HG03469 (cell line): ENCODE data around the gene THRB.
"Not testable (repeated sequence)": the region's sequence is repeated elsewhere in the genome, so short reads cannot be mapped to it uniquely, and the experiment has no call there.

ENCODE experiments used
- ATAC-seq: cut with Tn5 transposase; IDR thresholded peaks from one replicate; pipeline ENCODE4 v1.9.1; 2021; ENCODE audit warnings: mild to moderate bottlenecking, moderate library complexity, moderate number of reproducible peaks; ENCODE audit not compliant: unreplicated experiment

The THRB gene

DNA sequence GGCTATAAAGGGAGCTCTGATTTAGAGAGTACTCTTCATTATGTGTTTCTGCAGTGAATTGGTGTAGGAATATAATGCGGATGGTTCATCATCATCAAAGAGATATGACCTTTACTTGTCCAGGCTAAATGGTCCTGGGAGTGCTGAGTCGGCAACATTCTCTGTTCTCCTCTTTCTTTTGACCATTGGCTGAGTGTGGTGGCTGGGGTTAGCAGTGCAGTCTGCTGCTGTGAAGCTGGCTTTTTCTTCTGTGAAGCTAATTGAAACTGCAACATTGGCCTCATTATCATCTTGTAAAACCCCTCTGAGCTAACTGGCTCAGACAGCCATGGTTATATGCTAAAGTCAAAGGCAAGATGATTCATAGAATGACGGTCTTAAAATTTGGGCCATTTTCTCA is 83.8 kb downstream of the THRB start:
- ATAC-seq: no peak

DNA sequence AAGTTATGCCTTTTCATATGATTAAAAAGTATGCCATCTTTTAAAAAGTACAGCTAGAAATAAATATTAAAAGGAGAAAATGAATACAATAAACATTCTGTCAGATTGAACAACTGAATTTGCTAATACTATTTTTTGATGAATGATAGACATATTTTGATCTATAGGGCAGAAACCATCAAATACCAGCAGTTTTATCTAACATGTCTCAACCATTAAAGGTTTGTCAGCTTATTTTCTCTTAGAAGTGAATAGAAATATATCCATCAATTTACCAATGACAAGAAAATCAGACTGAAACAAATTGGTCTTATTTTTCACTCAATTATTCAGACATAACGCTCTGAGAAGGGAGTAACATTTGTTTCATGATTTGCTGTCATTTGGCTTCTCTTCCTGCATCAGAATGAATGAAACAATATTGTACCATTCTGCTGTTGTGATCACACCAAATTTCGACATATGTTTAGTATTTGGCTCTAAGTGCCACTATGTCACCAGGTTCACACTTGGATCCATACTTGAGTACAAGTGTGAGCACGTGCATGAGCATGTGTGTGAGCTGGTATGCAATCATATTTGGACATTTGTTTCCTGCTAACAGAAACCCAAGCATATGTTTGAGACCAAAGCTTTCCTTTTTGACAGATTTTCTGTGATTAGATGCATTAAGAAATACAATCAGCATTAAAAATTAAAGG is 86.5 kb downstream of the THRB start:
- no peak for ATAC-seq

DNA sequence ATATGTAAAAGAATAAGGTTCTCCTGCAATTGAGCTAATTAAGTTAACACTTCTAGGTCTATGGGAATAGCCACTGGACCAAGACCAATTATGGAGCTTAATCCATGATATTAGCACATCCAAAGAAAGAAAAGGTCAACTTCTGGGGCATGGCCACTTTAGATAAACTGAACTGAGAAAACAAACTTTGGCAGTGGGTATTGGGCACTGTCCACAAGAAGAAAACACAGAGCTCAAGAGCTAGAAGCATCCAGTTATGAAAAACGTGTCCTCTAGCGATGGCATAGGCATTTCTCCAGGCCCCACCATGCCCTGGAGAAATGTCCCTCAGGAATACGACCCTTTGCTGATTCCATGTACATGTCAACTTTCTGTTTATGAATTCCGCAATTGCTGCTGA is 87.8 kb downstream of the THRB start:
- no peak for ATAC-seq

DNA sequence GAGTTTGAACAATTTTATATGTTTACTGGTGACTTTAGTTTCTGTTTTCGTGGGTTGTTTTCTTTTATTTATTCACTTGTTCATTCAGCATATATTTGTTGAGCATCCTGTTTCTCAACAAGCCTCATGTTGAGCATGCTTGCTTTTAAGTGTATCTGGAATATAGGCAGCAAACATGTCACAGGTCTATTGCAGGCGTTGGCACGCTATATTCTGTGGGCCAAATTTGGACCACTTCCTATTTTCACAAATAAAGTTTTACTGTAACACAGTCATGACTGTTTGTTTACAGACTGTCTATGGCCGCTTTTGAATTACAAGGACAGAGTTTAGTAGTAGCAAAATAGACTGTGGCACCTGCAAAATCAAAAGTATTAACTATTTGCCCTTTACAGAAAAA is 89.6 kb downstream of the THRB start:
- no peak for ATAC-seq

DNA sequence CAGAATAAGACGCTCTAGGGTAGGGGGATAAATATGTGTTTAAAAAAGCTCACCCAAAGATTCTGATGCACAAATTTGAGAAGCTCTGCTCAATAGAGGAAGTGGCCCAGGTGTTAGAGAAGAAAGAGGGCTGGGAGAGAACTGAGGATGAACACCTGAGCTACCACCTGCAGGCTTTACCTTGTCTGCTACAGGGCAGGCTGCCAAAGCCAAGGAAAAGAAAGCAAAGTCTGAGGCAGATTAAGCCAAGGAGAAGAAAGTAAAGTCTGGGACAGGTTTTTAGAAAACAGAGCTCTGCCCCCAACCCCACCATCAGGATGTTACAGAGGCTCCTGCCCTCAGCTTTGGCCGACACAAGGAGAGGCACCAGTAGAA is 92.9 kb downstream of the THRB start:
- ATAC-seq: no peak

DNA sequence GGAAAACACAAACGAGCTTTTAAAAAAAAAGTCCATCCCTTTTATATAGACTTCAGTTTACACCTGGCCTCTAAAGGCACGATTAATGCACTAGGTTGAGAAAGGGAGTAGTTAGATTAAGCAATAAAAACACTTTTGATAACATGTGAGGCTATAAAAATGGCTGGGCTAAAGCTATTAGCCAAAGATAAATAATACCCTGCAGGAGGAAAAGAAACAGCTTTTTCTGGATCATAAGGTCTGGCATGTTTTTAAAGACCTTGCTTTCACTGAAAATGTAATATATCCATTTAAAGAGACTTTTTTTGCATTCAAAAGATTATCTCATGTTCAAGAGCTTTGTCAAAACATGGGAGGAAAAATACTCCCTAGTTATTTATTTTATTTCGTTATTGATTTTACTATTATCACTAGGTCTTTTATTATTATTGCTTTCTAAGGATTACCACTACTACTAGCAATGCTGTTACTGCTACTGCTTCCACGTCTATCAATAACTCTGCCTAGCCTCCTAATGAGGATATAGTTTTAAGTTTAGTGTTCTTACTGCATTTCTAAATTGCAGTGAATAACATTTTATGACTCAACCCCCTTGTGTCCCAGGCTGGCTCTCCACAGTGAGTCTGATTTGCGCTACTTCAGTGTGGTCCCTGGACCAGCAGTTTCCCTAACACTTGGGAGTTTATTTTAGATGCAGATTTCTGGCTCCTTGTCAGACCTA is 93.4 kb downstream of the THRB start:
- no peak for ATAC-seq

DNA sequence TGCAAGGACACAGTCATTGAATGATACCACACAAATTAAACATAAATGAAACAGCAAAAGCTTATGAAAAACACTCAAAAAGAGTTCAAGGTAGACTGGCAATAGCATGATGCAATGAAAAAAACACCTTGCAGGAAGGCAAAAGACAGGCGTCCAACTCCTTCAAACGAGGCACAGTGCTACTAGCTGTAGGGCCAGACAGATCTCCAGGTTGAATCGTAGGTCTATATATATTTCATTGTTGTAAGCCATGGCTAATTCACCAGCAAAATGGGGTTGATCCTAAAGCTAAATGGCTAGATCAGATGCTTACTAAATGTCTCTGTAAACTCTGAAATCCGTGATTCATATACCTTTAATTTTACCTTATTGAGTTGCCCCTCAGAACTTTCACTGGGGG is 94.2 kb downstream of the THRB start:
- ATAC-seq: no peak

DNA sequence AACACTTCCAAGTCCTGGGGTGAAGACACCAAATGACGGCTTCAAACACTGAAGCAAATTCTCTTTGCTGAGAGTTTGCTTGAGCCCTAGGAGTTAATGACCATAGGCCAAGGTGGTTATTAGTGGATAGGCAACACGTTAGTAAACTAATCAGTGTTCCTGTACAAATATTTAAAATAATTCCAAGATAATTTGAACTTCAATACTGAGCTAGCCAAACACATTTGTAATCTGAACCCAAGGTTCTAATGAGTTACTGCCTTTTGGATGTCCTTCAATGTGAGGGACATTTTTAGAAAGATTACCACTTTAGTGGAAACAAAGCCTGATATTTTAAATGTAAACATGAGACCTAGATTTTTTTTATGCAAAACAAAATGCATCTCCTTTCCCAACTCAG is 94.6 kb downstream of the THRB start:
- ATAC-seq: no peak

DNA sequence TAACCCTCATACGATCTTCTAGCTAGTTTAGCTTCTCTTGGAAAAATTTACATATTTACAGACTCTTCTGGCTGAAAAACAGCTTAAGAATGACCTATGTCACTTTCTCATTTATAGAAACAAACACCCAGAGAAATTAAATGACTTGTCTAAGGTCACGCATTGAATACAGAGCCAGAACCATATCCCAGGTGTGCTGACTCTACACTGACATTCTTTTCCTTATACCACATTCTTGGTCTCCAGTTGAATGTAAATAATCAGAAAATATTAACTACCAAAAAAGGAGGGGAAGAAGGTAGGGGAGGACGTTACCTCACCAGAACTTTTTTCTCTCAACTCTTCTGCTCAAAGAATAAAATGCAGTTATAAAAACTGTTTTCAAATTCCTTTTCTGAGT is 95.0 kb downstream of the THRB start:
- ATAC-seq: no peak

DNA sequence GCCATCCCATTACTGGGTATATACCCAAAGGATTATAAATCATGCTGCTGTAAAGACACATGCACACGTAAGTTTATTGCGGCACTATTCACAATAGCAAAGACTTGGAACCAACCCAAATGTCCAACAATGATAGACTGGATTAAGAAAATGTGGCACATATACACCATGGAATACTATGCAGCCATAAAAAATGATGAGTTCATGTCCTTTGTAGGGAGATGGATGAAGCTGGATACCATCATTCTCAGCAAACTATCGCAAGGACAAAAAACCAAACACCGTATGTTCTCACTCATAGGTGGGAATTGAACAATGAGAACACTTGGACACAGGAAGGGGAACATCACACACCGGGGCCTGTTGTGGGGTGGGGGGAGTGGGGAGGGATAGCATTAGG is 95.9 kb downstream of the THRB start:
- ATAC-seq: not testable (repeated sequence)

DNA sequence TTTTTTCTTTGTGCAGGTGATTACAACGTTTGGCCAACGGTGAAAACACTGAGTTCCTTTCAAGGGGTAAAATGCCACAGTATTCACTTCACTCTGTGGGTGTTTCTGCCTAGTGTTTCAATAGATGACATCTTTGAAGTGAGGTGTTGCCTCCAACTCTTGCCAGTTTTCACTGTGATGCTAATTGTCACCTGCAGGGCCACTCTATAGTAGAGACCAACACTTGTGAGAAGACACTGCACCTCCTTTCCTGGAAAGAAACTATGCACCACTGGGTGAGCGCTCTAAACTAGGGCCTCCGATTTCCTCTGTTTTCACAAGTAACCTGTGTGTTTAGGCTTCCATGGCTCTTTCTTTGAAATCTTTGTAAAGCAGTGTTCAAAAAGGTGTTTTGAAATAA is 98.3 kb downstream of the THRB start:
- no peak for ATAC-seq

DNA sequence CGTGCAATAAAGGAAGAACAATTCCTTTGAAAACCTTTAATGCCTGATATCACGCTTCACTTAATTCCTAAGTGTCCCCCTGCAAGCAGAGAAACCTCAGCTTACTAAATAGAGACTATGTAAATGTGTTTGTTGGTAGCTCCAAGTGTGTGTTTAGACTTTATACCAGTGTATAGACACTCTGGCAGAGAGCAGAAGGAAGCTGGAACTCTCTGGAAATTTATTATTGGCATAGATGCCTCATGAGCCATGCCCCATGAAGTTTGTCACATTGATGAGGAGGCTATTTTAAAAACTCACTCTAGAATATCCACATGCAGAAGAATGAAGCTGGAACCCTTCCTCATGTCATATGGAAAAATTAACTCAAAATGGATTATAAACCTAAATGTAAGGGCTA is 99.9 kb downstream of the THRB start:
- ATAC-seq: no peak

DNA sequence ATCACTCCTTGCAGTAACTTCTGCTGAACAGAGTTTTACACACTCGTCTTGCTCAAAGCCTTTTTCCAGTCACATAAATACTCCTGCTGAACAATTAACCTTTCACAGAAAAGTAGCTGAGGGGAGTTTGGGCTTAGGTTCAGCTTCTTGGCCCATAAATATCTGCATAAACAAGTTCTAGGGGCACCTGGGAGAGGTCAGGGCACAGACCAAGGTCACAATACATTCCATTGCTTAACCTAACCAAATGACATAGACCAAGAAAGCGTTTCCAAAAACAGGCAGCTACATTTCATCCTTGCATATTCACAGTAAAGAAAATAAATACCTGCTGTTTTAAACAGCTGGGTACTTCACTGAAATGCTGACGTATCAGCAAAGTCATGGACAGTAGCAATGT is 101.3 kb downstream of the THRB start:
- no peak for ATAC-seq

DNA sequence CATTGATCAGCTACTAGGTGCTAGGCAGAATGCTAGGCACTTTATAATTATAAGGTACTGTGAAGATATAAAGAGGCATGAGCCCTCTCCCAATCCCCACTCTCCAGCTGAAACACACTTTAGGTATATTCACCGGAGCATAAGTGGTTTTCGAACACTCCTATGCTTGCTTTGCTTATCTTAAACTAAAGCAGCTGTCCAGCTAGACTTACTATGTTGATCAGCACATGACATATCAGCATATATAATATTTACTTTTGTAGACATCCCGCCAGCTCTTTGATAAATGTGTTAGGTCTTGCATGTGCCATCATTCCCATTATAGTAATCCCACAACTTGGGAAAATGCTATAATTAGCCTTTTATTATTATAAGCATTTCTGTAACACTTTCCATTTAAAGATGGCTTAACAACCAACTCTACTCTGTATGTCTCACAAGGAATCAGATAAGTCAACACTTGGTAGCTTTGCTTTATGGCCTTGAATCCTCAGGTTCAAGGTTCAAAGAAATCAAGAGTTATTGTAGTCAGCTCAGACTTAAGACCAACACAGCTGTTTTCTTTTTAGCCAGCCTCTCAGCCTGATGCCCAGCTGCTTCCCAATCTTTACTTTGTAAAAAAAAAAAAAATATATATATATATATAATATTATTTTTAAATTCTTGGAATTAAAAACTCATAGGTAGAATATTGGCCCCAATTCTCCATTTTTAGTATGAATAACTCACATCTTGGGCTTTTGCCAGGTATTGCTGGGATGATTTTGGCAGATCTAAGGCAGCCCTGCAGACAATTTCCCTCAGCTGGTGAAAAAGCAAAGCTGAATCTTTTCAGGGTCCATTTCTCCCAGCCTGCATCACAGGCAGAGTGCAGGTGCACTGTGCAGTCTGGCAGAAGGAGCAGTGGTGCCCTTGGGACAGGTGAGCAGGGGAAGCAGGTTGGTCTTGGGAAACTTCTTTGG is 104.2 kb downstream of the THRB start:
- no peak for ATAC-seq

DNA sequence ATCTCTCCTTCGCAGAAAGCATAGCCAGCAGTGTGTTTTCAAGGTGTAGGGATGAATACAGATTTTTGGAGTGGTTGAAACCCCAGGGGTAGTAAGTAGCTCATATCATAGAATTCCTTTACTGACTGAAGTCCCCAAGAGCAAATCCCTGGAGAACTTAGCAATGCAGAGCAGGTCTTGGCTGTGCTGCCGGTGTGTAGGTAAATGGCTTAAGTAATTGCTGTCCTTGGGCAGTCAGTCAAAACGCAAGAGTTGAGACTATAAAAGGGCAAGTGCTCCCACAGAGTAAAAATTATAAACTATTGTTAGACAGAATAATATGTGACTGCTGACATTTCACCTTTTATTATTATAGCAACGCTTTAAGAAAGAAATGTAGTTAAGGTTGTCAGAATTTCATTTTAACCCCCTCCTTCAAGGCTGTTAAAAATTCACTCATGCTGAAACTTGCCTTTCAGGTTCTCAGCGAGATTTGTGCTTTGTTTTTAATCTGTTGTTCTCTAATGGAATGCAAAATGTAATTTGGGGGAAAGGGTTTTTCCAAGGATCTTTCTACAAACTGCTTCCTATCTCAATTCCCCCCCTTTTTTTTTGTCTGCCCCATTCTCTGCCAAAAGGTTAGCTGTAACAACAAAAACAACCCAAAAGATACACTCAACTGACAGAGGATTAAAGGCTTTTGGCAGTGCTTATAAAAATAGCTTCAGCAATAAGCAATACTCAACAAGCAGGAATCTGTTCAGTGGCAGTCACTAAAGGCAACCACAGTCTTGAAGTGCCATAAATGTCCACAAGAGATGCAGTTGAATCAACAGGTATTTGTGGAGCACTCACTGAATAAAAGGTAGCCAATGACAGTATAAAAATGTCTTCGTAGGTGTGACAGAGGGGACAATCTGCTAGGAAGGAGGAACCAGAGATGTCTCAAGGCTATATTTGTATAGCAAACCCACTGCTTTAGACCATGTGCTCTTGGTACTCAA is 105.3 kb downstream of the THRB start:
- no peak for ATAC-seq

DNA sequence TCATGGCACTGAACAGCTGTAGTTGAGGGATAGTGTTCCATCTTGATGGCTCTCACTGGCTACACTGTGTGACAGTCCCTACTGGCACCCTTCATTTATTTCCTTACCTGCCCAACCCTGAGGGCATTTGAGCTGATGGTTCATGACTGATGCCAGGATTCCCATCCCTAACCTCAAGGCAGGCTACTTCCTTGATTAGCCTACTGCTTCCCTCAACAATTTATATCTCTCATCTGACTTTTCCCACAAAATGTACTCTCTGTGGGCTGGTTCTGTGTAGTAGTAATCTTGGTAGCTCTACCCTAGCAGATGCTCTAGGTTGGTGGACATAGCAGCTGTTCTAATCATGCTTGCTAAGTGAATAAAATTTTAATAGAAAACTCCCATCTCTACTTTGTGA is 106.0 kb downstream of the THRB start:
- no peak for ATAC-seq

DNA sequence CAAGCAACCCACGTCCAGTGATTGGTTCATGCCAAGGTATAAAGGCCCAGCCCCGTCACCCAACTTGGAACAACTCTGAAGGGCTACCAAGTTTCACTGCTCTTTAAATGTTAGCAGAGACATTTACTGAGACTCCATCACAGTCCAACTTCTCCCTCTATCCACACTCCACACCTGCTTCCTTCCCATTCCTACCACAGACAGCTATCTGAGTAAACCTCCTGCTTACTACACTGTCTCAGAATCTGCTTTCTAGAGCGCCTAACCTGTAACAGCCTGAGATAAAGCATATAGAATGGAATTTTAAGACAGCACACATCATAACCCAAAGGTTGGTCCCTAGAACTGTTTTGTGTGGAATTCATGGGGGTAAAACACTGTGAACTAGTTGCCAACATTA is 106.5 kb downstream of the THRB start:
- ATAC-seq: no peak

DNA sequence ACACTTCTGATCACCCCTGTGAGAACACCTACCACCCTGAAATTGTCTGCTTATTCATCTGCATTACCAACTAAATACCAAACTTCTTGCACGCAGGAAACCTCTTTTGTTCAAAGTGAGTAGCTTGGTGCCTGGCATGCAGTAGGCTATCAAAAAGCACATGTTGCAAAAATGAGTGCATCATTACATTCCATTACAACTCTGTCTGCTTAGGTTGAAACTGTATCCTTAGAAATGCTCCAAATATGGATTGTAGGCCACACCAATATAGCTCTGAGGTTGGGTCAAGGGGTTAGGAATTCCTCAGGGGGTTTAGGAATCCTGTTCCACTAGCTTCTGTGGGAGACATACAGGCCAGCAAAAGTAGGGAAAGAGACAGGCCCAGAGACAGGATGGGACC is 107.2 kb downstream of the THRB start:
- no peak for ATAC-seq

DNA sequence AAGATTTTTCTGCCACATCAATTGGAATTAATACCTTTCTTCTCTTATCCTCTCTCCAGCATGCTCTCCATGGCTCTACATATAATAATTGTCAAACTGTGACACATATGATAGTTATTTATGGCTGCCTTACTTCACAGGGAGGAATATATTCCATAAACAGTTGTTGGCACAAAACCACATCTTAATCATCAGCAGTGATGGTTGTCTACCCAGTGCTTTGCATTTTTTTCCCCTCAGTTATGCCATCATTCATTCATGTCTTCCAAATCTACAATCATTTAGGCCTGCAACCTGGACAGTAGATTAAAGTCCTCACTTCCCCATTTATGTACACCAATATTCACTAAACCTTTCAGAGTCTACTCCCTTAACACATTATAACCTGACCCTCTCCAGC is 107.7 kb downstream of the THRB start:
- no peak for ATAC-seq

DNA sequence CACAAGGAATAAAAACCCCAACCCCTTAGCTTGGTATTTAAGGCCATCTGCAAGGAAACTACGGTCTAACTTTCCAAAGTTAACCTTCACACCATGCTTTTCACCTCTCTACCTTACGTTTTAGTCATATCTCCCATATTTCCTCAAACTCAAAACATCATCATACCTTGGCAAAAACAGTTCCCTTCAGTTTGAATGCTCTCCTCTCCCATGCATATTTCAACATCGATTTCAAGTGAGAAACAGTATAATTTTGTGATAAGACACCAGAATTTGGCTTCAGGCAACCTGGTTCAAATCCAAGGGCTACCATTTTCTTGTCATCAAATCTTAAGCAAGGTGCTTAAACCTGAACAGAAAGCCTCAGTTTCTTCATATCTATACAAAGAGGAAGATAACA is 108.2 kb downstream of the THRB start:
- ATAC-seq: no peak
